Measurements from ENCODE around the gene MYBBP1A. TPM values are rescaled to one million over a fixed set of nuclear protein-coding genes. Genes with fewer than 3 reads are reported as not detected.
"Not testable (repeated sequence)": the region's sequence is repeated elsewhere in the genome, so short reads cannot be mapped to it uniquely, and the experiment has no call there.

The MYBBP1A gene
- total RNA-seq, 2 experiments from 2014 or later: 58.0 to 58.2 TPM

- no peaks in the 10 kb centered on the region for H3K36me3 ChIP-seq (ENCODE audit: insufficient read depth, low read length)
- no peak overlapping the region for H3K4me3 ChIP-seq (ENCODE audit: low read length)
- H3K27ac ChIP-seq (ENCODE audit: low read depth in 1 of 2, low read length in 2 of 2): no peak overlapping the region
- peaks cover 0 to 5% of the 10 kb centered on the region in 2 experiments for H3K9me3 ChIP-seq (ENCODE audit: control insufficient read depth in 1 of 2, insufficient read depth in 1 of 2, low read length in 2 of 2)
- peaks cover 17 to 22% of the 10 kb centered on the region in 2 experiments for H3K27me3 ChIP-seq (ENCODE audit: control insufficient read depth in 1 of 2, insufficient read depth in 2 of 2, low read length in 2 of 2)
- DNase-seq (no peak), ATAC-seq (ENCODE audit: poor library complexity) (no peak)
- no peaks in the 10 kb centered on the region for H3K9me3 Mint-ChIP-seq
- no peaks in the 10 kb centered on the region for H3K36me3 Mint-ChIP-seq (ENCODE audit: low read depth)
- intact Hi-C loops (cut with DNase I, micrococcal nuclease): no loop called here
- peaks cover 10% of the 10 kb centered on the region for H3K4me1 ChIP-seq (ENCODE audit: insufficient read depth, low read length)
- ChIA-PET CTCF (no interaction called here), POLR2A (no interaction called here)
- peaks cover 26% of the 10 kb centered on the region for H3K27me3 Mint-ChIP-seq
- H3K27ac Mint-ChIP-seq: no peak overlapping the region
- TF ChIP-seq CTCF (IDR thresholded peaks at IDR 0.05): no peak
- H3K4me3 Mint-ChIP-seq: no peak overlapping the region
- H3K4me1 Mint-ChIP-seq (ENCODE audit: low read depth): peaks cover 4% of the 10 kb centered on the region
These were observed 25.1 kb upstream of the MYBBP1A start for GRCh38 chr17:4580291-4580690.

GRCh38 chr17:4579678-4580077 is 24.5 kb upstream of the MYBBP1A start:
- no peak overlapping the region for H3K27ac Mint-ChIP-seq
- intact Hi-C loops (cut with DNase I, micrococcal nuclease): no loop called here
- H3K27ac ChIP-seq (ENCODE audit: low read depth in 1 of 2, low read length in 2 of 2): no peak overlapping the region
- no peak overlapping the region for H3K4me3 ChIP-seq (ENCODE audit: low read length)
- H3K36me3 ChIP-seq (ENCODE audit: insufficient read depth, low read length): no peaks in the 10 kb centered on the region
- H3K9me3 ChIP-seq (ENCODE audit: control insufficient read depth in 1 of 2, insufficient read depth in 1 of 2, low read length in 2 of 2): peaks cover 0 to 5% of the 10 kb centered on the region in 2 experiments
- H3K36me3 Mint-ChIP-seq (ENCODE audit: low read depth): no peaks in the 10 kb centered on the region
- CTCF ChIA-PET: interaction anchor here (0.6 to 1.4 kb wide), 2 partner anchors 13 to 168 kb away, joined by 3 to 4 read pairs; no protein-coding TSS in a partner anchor
- peaks cover 26% of the 10 kb centered on the region for H3K27me3 Mint-ChIP-seq
- H3K9me3 Mint-ChIP-seq: no peaks in the 10 kb centered on the region
- H3K4me1 ChIP-seq (ENCODE audit: insufficient read depth, low read length): peaks cover 8% of the 10 kb centered on the region
- ATAC-seq (ENCODE audit: poor library complexity) (no peak), DNase-seq (no peak)
- peaks cover 12 to 18% of the 10 kb centered on the region in 2 experiments for H3K27me3 ChIP-seq (ENCODE audit: control insufficient read depth in 1 of 2, insufficient read depth in 2 of 2, low read length in 2 of 2)
- peaks cover 4% of the 10 kb centered on the region for H3K4me1 Mint-ChIP-seq (ENCODE audit: low read depth)
- POLR2A ChIA-PET: no interaction called here
- TF ChIP-seq CTCF (IDR thresholded peaks at IDR 0.05): no peak
- H3K4me3 Mint-ChIP-seq: no peak overlapping the region

- H3K27ac Mint-ChIP-seq; POLR2A ChIA-PET; H3K4me1 ChIP-seq (ENCODE audit: insufficient read depth, low read length); H3K4me1 Mint-ChIP-seq (ENCODE audit: low read depth); ATAC-seq (ENCODE audit: poor library complexity); H3K27ac ChIP-seq (ENCODE audit: low read depth in 1 of 2, low read length in 2 of 2); intact Hi-C loops (cut with DNase I, micrococcal nuclease); H3K4me3 ChIP-seq (ENCODE audit: low read length); H3K9me3 Mint-ChIP-seq; H3K36me3 Mint-ChIP-seq (ENCODE audit: low read depth); DNase-seq; H3K9me3 ChIP-seq (ENCODE audit: control insufficient read depth in 1 of 2, insufficient read depth in 1 of 2, low read length in 2 of 2); CTCF ChIA-PET; H3K36me3 ChIP-seq (ENCODE audit: insufficient read depth, low read length); H3K4me3 Mint-ChIP-seq: not testable (repeated sequence)
- peaks cover 4 to 10% of the 10 kb centered on the region in 2 experiments for H3K27me3 ChIP-seq (ENCODE audit: control insufficient read depth in 1 of 2, insufficient read depth in 2 of 2, low read length in 2 of 2)
- peaks cover 19% of the 10 kb centered on the region for H3K27me3 Mint-ChIP-seq
These were observed 23.2 kb upstream of the MYBBP1A start for GRCh38 chr17:4578349-4578748.

- intact Hi-C loops (cut with DNase I, micrococcal nuclease): no loop called here
- Mint-ChIP-seq H3K4me3 (no peak overlapping the region), H3K27ac (no peak overlapping the region), H3K27me3 (peaks cover 10% of the 10 kb centered on the region), H3K4me1 (ENCODE audit: low read depth) (peaks cover 15% of the 10 kb centered on the region), H3K9me3 (no peaks in the 10 kb centered on the region), H3K36me3 (ENCODE audit: low read depth) (no peaks in the 10 kb centered on the region)
- POLR2A ChIA-PET: no interaction called here
- no peak overlapping the region for H3K27ac ChIP-seq (ENCODE audit: low read depth in 1 of 2, low read length in 2 of 2)
- ATAC-seq (ENCODE audit: poor library complexity): no peak
- H3K27me3 ChIP-seq (ENCODE audit: control insufficient read depth in 1 of 2, insufficient read depth in 2 of 2, low read length in 2 of 2): peaks cover 0 to 2% of the 10 kb centered on the region in 2 experiments
- no peak overlapping the region for H3K4me3 ChIP-seq (ENCODE audit: low read length)
- DNase-seq: no peak
- CTCF ChIA-PET: no interaction called here
- H3K4me1 ChIP-seq (ENCODE audit: insufficient read depth, low read length): peaks cover 9% of the 10 kb centered on the region
- TF ChIP-seq CTCF (IDR thresholded peaks at IDR 0.05): no peak
- no peaks in the 10 kb centered on the region for H3K36me3 ChIP-seq (ENCODE audit: insufficient read depth, low read length)
- peaks cover 0 to 5% of the 10 kb centered on the region in 2 experiments for H3K9me3 ChIP-seq (ENCODE audit: control insufficient read depth in 1 of 2, insufficient read depth in 1 of 2, low read length in 2 of 2)
These were observed 22.3 kb upstream of the MYBBP1A start for GRCh38 chr17:4577386-4577993.
